ENCODE data around the gene ST6GALNAC4.
"Not testable (repeated sequence)": the region's sequence is repeated elsewhere in the genome, so short reads cannot be mapped to it uniquely, and the experiment has no call there.

Gene ST6GALNAC4

GRCh38 chr9:127885508-127886281, 31.1 kb downstream of the ST6GALNAC4 start:
- no peak for DNase-seq (ENCODE audit: low read depth)

- DNase-seq (ENCODE audit: low read depth), result no peak
Observed at GRCh38 chr9:127884976-127885490, 31.8 kb downstream of the ST6GALNAC4 start.

- no peak for DNase-seq (ENCODE audit: low read depth)
Observed at GRCh38 chr9:127884427-127884911, 32.4 kb downstream of the ST6GALNAC4 start.

GRCh38 chr9:127883959-127884358, 32.9 kb downstream of the ST6GALNAC4 start:
- DNase-seq (ENCODE audit: low read depth), result no peak

GRCh38 chr9:127881715-127882114, 35.1 kb downstream of the ST6GALNAC4 start:
- not testable (repeated sequence) for DNase-seq (ENCODE audit: low read depth)

- no peak for DNase-seq (ENCODE audit: low read depth)
Observed at GRCh38 chr9:127880143-127880542, 36.7 kb downstream of the ST6GALNAC4 start.

- DNase-seq (ENCODE audit: low read depth), result no peak
Observed at GRCh38 chr9:127878652-127879390, 38.0 kb downstream of the ST6GALNAC4 start.

- no peak for DNase-seq (ENCODE audit: low read depth)
Observed at GRCh38 chr9:127878001-127878651, 38.7 kb downstream of the ST6GALNAC4 start.

GRCh38 chr9:127877566-127877998, 39.3 kb downstream of the ST6GALNAC4 start, which contains the start of gene AK1:
AK1 (minus strand) TSS chr9:127877675; CDS start chr9:127874617, 3,058 bp downstream.
- no peak for DNase-seq (ENCODE audit: low read depth)

- DNase-seq (ENCODE audit: low read depth), result no peak
Observed at GRCh38 chr9:127876764-127877562, 39.9 kb downstream of the ST6GALNAC4 start.

GRCh38 chr9:127876026-127876763, 40.6 kb downstream of the ST6GALNAC4 start:
- no peak for DNase-seq (ENCODE audit: low read depth)

- no peak for DNase-seq (ENCODE audit: low read depth)
Observed at GRCh38 chr9:127875306-127875966, 41.4 kb downstream of the ST6GALNAC4 start.

- DNase-seq (ENCODE audit: low read depth), result no peak
Observed at GRCh38 chr9:127874301-127875221, 42.3 kb downstream of the ST6GALNAC4 start.

- DNase-seq (ENCODE audit: low read depth), result no peak
Observed at GRCh38 chr9:127873886-127874285, 43.0 kb downstream of the ST6GALNAC4 start.

- no peak for DNase-seq (ENCODE audit: low read depth)
Observed at GRCh38 chr9:127873223-127873691, 43.6 kb downstream of the ST6GALNAC4 start.

- no peak for DNase-seq (ENCODE audit: low read depth)
Observed at GRCh38 chr9:127872369-127873222, 44.2 kb downstream of the ST6GALNAC4 start.

GRCh38 chr9:127871531-127871930, 45.3 kb downstream of the ST6GALNAC4 start:
- no peak for DNase-seq (ENCODE audit: low read depth)

- DNase-seq (ENCODE audit: low read depth), result no peak
Observed at GRCh38 chr9:127870887-127871286, 46.0 kb downstream of the ST6GALNAC4 start.

Data from activated T-cell treated with anti-CD3 and anti-CD28 coated beads for 48 hours (primary cell).